Fibroblast of gingiva (primary cell): ENCODE measurements around the gene SH3PXD2A.

Experiments used
- DNase-seq: peaks from one replicate; pipeline ENCODE4 v3.0.0-alpha.2; 2011; ENCODE audit warnings: low read depth

SH3PXD2A gene

GRCh38 chr10:103874730-103875129 is 19.4 kb upstream of the SH3PXD2A start:
- no peak for DNase-seq

- no peak for DNase-seq
Observed at GRCh38 chr10:103872137-103872931, 17.0 kb upstream of the SH3PXD2A start.

GRCh38 chr10:103871006-103871405 is 15.6 kb upstream of the SH3PXD2A start:
- DNase-seq: no peak

DNA sequence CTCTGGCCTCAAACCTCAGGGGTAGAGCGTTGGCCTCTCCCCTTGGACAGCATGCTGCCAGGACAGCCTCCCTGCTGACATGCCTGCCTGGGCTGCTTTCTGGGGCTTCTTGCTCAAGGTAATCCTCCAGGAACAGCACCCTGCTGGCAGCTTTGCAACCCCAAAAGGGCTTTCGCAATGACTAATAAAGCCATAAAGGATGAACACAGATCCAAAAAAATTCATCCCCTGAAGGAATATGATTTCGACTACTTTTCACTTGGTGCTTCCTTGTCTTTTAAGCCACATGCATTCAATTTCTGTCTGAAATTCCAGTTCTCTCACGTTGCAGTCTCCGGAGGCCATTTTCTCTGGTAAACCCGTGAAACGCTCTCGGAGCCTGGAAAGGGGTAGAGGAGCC is 15.1 kb upstream of the SH3PXD2A start:
- DNase-seq: peak; percentile 74

GRCh38 chr10:103869336-103869735 is 14.0 kb upstream of the SH3PXD2A start:
- no peak for DNase-seq

GRCh38 chr10:103868200-103868599 is 12.8 kb upstream of the SH3PXD2A start:
- DNase-seq: no peak

DNA sequence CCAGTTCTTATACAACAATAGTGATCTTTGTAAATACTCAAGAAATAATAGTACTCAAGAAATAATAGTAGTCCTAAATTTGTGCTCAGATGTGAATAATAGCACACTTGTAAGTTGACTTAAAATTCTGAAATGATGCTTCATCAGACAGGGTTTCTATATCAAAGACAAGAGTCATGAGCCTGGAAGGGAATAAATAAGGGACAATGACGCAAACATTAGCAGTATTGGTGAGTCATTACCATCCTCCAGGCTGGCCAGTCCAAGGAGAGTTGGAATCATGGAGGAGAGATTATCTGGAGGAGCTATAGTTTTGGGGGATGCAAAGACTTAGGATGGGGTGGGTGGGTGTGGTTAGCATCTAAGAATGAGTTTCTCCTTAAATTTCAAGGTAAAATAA is 6.1 kb upstream of the SH3PXD2A start:
- DNase-seq: peak; percentile 33

DNA sequence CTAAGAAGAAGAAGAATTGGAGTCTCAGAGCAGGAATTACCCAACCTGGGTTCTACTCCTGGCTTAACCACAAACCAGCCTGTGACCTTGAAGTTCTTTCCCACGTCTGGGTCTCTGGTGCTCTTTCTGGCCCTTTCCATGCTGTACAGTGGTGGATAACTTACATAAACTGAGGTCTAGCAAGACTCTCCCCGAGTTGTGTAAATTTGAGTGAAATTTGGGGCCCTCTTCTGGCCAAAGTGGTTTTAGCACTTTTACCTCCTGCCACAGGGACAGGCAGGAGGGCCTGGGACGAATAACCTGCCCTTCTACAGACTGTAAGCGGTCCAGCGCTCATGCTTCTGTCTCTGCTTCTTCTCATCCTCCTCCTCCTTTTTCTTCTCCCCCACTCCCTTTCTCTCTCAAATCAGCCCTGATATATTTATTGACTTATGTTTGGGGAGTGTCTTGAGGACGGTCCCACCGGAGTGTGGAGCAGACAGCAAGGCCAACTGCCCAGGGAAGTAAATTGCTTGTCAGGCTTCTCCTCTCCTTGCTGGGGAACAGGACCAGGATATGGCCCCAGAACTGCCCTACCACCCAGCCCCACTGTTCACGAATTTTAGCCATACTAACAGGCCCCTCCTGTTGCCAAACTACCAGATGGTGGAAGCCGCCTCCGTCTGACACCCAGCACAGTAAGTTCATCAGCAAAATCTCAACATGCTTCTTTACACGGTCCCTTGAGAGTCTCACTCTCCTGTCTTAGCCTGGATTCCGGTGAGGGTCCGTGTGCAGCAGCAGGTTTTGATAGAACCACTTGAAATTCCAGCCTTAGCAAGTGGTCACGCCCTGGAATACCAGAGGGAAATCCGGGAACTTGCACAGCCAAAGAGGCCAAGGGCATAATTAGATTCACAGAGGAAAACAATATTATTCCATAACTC is 4.0 kb upstream of the SH3PXD2A start:
- peak; percentile 50 for DNase-seq

DNA sequence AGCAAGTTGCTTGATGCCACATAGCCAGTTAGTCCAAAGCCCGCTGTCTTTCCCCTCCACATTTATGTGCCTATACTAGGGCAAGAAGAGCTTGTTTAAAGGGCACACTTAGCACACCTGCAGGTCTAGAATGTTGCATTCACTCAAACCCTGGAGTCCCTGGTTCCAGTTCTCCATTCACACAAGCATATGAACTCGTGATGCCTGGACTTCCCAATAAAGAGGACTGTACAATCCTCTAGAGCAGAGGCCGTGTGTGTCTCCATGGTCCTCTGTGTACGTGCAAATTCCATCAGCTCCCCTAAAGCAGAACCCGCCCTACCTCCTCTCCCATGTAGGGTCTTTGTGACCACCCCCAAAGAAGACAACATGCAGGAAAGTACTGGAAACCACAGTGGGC is 3.0 kb upstream of the SH3PXD2A start:
- DNase-seq: no peak

GRCh38 chr10:103856797-103857170 is 1.4 kb upstream of the SH3PXD2A start:
- no peak for DNase-seq

DNA sequence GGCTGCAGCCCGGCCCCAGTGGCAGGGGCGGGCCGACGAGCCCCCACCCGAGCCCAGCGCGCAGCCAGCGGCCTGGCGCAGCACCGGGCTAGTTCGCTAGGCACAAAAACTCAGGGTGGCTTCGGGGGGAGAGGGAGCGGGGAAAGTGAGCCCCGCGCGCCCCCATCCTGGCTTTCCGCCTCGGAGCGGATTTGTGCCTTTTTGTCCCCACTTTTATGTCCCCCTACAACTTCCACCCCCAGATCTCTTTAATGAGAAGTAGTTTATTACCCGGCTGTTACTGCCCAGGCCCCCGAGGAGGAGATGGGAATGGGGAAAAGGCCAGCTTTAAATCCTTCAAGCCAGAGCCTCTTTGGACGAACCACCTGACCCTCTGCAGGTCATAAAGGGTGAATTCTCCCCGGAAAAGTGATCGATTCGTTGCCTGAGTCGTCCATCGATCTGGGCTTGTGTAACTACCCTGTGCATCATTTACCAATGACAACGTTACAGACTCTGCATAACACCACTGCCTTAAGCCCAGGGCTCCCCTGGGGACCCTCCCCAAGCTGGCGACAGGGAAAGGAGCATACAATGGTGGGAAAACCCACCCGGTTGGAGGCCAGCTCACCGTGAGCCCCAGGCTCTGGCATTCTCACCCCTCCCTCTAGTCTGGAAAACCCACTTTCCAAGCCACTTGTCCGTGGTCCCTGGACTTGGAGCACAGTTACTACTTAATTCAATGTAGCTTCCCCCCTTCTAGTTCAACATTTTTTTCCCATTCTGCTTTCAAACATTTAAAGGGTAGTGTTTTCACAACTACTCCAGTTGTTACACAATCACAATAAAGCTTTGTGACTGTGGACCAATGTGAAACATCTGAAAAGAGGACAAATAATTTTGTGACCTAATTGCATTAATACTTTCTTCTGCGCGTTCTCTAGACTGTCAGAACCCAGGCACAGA is 748 bp upstream of the SH3PXD2A start:
- DNase-seq: no peak

DNA sequence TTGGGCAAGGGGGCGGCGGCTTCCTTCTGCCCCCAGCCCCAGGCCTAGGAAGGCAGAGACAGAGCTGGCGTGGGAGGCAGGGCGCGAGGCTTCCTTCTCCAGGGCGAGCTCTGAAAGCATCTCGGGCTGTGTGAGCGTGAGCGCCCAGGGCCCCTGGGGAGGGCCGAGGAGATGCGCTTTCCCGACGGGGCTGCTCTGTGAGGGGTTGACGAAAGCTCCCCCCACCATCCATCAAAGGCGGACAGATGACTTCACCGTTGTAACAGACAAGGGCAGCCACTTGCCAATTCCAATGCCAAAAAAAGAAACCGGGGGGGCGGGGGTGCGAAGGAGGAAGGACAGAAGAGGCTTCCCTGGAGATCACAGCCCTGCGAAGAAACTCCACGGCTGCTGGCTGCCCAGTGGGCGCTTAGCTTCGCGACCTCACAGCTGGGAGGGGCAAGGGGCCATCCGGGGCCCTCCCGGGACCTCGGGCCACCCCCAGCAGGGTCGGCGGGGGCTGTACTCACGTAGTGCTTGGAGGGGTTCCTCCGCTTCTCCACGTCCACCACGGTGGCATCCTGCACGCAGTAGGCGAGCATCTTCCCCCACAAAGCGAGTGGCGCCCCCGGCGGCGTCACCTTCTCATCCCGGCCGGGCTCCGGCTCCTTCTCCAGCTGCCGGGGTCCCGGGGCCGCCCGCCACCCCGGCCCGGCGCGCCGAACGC is 537 bp downstream of the SH3PXD2A start:
- no peak for DNase-seq

DNA sequence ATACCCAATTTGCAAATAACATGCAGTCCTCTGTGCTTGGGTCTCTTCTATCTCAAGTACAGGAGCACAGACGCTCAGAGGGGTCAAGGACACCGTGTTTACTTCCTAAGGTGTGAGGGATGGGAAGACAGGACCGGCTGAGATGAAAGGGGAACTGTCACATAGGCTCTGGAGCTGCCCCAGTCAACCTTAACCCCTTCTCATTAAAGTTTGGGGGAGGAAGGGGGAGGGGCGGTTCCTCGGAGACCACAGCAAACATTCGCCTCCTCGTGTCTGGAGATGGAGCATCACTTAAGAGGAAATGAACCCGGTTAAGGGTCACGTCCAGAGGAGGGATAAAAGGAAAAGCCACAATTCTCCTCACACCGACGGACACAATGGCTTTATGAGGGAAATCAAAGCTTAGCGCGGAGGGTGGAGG is 1.1 kb downstream of the SH3PXD2A start:
- no peak for DNase-seq

DNA sequence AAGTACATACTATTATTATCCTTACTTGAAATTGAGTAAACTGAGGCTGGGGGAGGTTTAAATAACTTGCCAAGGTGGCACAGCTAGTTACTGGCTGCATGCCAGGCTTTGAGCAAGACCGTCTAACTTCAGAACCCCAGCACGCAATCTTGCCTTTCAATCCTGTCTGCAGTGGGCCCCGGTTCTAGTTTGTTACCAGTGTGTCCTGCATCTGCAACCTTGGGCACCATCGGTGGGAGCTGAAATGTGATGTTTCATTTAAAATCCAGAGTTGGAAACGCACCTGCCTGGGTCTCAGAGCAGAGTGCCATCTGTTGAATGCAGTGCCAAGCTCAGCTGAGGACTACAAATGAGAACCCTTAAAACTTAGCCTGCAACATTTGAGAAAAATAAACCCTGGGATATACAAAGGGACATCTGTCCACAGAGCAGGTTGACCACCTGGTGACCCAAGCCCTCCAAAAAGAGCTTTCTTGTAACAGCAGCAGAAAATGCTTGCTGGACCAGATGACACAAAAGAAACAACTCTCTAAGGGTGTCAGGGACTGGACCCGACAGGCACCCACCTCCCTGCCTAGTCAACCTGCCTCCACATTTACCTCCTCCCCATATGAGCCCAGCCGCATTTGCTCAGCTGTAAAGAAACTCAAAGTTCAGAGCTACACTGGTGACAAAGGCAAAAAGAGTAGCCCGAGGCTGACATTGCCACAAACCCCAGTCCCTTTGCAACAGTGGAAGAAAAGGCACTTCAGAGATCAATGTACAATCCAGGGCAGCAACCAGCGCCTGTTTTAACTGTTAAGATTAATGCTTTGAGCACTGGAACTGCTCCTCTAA is 1.7 kb downstream of the SH3PXD2A start:
- no peak for DNase-seq

- peak; percentile 82 for DNase-seq
Observed at GRCh38 chr10:103852856-103853255, 2.5 kb downstream of the SH3PXD2A start.

DNA sequence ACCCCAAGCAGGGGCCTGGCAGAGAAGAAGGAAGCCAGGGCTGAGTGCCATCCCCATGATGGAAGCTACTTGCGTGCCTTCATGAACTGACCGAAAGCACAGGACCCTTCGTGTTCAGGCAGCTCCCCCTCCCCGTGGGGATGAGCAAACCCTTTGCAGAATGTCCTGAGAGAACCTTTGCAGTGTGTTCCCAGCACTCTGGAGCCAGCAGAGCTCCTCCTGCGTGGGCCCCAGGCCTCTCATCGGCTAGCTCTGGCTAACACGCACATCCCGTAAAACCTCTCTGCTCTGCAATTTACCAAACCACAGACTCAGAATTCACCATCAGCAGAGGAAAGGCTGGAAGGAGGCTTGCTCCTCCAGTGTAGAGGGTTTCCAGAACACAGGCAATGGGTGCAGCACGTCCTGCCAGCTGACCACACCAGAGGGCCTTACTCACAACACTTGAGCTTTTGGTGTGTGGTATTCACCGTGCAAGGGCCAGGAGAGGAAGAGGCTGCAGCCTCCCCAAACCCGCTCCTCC is 3.1 kb downstream of the SH3PXD2A start:
- DNase-seq: peak; percentile 67

GRCh38 chr10:103851261-103851660 is 4.1 kb downstream of the SH3PXD2A start:
- no peak for DNase-seq

GRCh38 chr10:103850572-103850895 is 4.8 kb downstream of the SH3PXD2A start:
- DNase-seq: no peak

DNA sequence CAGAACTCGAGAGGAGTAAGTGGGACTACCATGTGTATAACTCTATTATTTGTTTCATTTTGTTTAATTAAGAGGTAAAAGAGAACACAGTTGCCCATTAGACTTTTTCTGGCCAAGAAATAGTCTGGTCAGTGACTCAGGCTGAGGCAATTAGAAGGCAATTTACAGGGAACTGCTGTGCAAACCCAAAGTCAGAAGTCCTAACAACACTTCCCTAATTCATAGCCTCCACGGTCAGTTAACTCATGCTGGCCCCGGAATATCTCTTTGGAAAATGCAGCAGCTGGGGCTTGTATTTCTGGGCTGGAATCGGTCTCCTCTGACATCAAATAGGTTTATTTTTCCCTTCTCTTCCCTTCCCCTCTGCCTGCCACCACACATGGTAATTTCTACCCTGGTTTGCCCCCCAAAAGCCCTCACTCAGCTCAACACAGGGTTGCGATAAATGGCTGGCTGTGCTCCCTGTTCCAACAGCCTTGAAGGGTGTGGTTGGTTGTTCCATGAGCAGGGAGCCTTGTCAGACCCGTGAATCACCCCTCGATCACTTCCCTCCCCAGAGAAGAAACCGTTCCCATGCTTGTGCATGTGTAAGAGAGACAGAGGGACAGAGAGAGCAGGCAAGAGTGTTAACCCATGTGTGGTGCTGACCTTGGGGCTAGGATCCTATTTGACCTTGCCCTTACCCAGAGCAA is 5.3 kb downstream of the SH3PXD2A start:
- peak; percentile 74 for DNase-seq
